Measurements from ENCODE around the gene POLR1E. TPM values are rescaled to one million over a fixed set of nuclear protein-coding genes. Genes with fewer than 3 reads are reported as not detected.
A peak's percentile ranks its signal among the peaks of the same experiment; 100 is the strongest.

Gene POLR1E
- total RNA-seq, 1 donor from 2014 or later: 16.6 TPM

- H3K36me3 ChIP-seq: peaks cover 69% of the 10 kb centered on the region
- H3K27me3 ChIP-seq: no peaks in the 10 kb centered on the region
- no peaks in the 10 kb centered on the region for H3K9me3 ChIP-seq
- intact Hi-C loops (cut with DNase I): no loop called here
- TF ChIP-seq CTCF (IDR thresholded peaks at IDR 0.05): no peak
- H3K4me1 ChIP-seq: no peaks in the 10 kb centered on the region
- ATAC-seq (no peak), DNase-seq (no peak)
- H3K27ac ChIP-seq: no peak overlapping the region
- no peak overlapping the region for H3K4me3 ChIP-seq
Measured at GRCh38 chr9:37501957-37502596, 16.3 kb downstream of the POLR1E start.

GRCh38 chr9:37503736-37504135 lies 18.0 kb downstream of the POLR1E start:
- no peak for TF ChIP-seq CTCF (IDR thresholded peaks at IDR 0.05)
- ATAC-seq: peak; percentile 83
- peak overlapping the region; percentile 17 for H3K27ac ChIP-seq

GRCh38 chr9:37504605-37505004 lies 18.9 kb downstream of the POLR1E start:
- H3K27me3 ChIP-seq: no peaks in the 10 kb centered on the region
- H3K4me1 ChIP-seq: no peaks in the 10 kb centered on the region
- peaks cover 43% of the 10 kb centered on the region for H3K36me3 ChIP-seq
- no peak for TF ChIP-seq CTCF (IDR thresholded peaks at IDR 0.05)
- peak overlapping the region; percentile 17 for H3K27ac ChIP-seq
- intact Hi-C loops (cut with DNase I): no loop called here
- ATAC-seq (no peak), DNase-seq (no peak)
- no peaks in the 10 kb centered on the region for H3K9me3 ChIP-seq
- no peak overlapping the region for H3K4me3 ChIP-seq

More at GRCh38 chr9:37503736-37504135, 18.0 kb downstream of the POLR1E start:
- no peaks in the 10 kb centered on the region for H3K4me1 ChIP-seq
- no peak for DNase-seq
- H3K27me3 ChIP-seq: no peaks in the 10 kb centered on the region
- intact Hi-C loops (cut with DNase I): no loop called here
- H3K4me3 ChIP-seq: no peak overlapping the region
- H3K36me3 ChIP-seq: peaks cover 52% of the 10 kb centered on the region
- no peaks in the 10 kb centered on the region for H3K9me3 ChIP-seq

GRCh38 chr9:37507566-37508134 lies 21.9 kb downstream of the POLR1E start:
- TF ChIP-seq CTCF (IDR thresholded peaks at IDR 0.05): no peak
- DNase-seq (peak; percentile 22), ATAC-seq (no peak)
- H3K4me1 ChIP-seq: no peaks in the 10 kb centered on the region
- H3K27ac ChIP-seq: no peak overlapping the region
- peaks cover 17% of the 10 kb centered on the region for H3K36me3 ChIP-seq
- no peaks in the 10 kb centered on the region for H3K27me3 ChIP-seq
- H3K9me3 ChIP-seq: no peaks in the 10 kb centered on the region
- H3K4me3 ChIP-seq: no peak overlapping the region
- intact Hi-C loops (cut with DNase I): no loop called here

- H3K4me3 ChIP-seq: no peak overlapping the region
- H3K4me1 ChIP-seq: no peaks in the 10 kb centered on the region
- intact Hi-C loops (cut with DNase I): no loop called here
- H3K27ac ChIP-seq: no peak overlapping the region
- no peaks in the 10 kb centered on the region for H3K9me3 ChIP-seq
- TF ChIP-seq CTCF (IDR thresholded peaks at IDR 0.05): no peak
- DNase-seq (peak; percentile 61), ATAC-seq (peak; percentile 81)
- peaks cover 10% of the 10 kb centered on the region for H3K36me3 ChIP-seq
- no peaks in the 10 kb centered on the region for H3K27me3 ChIP-seq
Measured at GRCh38 chr9:37508135-37508833, 22.5 kb downstream of the POLR1E start.

Measured in upper lobe of right lung (tissue), 1 donor.